Measurements from ENCODE around the gene ACOX2.

The ACOX2 gene

GRCh38 chr3:58490860-58491501, 46.0 kb downstream of the ACOX2 start:
- H3K27ac ChIP-seq (ENCODE audit: insufficient read depth, low read depth, low read length, poor library complexity, severe bottlenecking), result no peak overlapping the region
- H3K4me3 ChIP-seq (ENCODE audit: insufficient read depth, low read depth, low read length), result peak overlapping the region; percentile 2
- WGBS, 2 experiments, result 86 to 88% methylated on average over 19 of the region's 19 CpGs
- no peaks in the 10 kb centered on the region for H3K27me3 ChIP-seq (ENCODE audit: control insufficient read depth, insufficient read depth, low read length, poor library complexity, severe bottlenecking)
- no peaks in the 10 kb centered on the region for H3K36me3 ChIP-seq (ENCODE audit: control insufficient read depth, insufficient read depth, low read length)
- no peaks in the 10 kb centered on the region for H3K9me3 ChIP-seq (ENCODE audit: control insufficient read depth, low read length)
- peaks cover 26% of the 10 kb centered on the region for H3K4me1 ChIP-seq (ENCODE audit: control insufficient read depth, insufficient read depth, low read length)

- WGBS, 2 experiments, result 54 to 57% methylated on average over 2 of the region's 2 CpGs
- Histone ChIP-seq H3K36me3 (ENCODE audit: control insufficient read depth, insufficient read depth, low read length) (no peaks in the 10 kb centered on the region), H3K4me3 (ENCODE audit: insufficient read depth, low read depth, low read length) (no peak overlapping the region), H3K9me3 (ENCODE audit: control insufficient read depth, low read length) (no peaks in the 10 kb centered on the region), H3K27me3 (ENCODE audit: control insufficient read depth, insufficient read depth, low read length, poor library complexity, severe bottlenecking) (no peaks in the 10 kb centered on the region), H3K4me1 (ENCODE audit: control insufficient read depth, insufficient read depth, low read length) (peaks cover 9% of the 10 kb centered on the region), H3K27ac (ENCODE audit: insufficient read depth, low read depth, low read length, poor library complexity, severe bottlenecking) (no peak overlapping the region)
These were observed 48.0 kb downstream of the ACOX2 start for GRCh38 chr3:58488967-58489366.

GRCh38 chr3:58487140-58487886, 49.7 kb downstream of the ACOX2 start:
- Histone ChIP-seq H3K27ac (ENCODE audit: insufficient read depth, low read depth, low read length, poor library complexity, severe bottlenecking) (no peak overlapping the region), H3K4me3 (ENCODE audit: insufficient read depth, low read depth, low read length) (no peak overlapping the region), H3K9me3 (ENCODE audit: control insufficient read depth, low read length) (no peaks in the 10 kb centered on the region), H3K27me3 (ENCODE audit: control insufficient read depth, insufficient read depth, low read length, poor library complexity, severe bottlenecking) (no peaks in the 10 kb centered on the region), H3K4me1 (ENCODE audit: control insufficient read depth, insufficient read depth, low read length) (no peaks in the 10 kb centered on the region), H3K36me3 (ENCODE audit: control insufficient read depth, insufficient read depth, low read length) (no peaks in the 10 kb centered on the region)
- 91 to 92% methylated on average over 18 of the region's 18 CpGs for WGBS, 2 experiments

GRCh38 chr3:58485801-58486435, 51.1 kb downstream of the ACOX2 start:
- H3K9me3 ChIP-seq (ENCODE audit: control insufficient read depth, low read length), result no peaks in the 10 kb centered on the region
- 86 to 90% methylated on average over 6 of the region's 6 CpGs for WGBS, 2 experiments
- H3K36me3 ChIP-seq (ENCODE audit: control insufficient read depth, insufficient read depth, low read length), result no peaks in the 10 kb centered on the region
- H3K27ac ChIP-seq (ENCODE audit: insufficient read depth, low read depth, low read length, poor library complexity, severe bottlenecking), result no peak overlapping the region
- H3K4me3 ChIP-seq (ENCODE audit: insufficient read depth, low read depth, low read length), result no peak overlapping the region
- H3K27me3 ChIP-seq (ENCODE audit: control insufficient read depth, insufficient read depth, low read length, poor library complexity, severe bottlenecking), result no peaks in the 10 kb centered on the region
- no peaks in the 10 kb centered on the region for H3K4me1 ChIP-seq (ENCODE audit: control insufficient read depth, insufficient read depth, low read length)

GRCh38 chr3:58484722-58485069, 52.3 kb downstream of the ACOX2 start:
- Histone ChIP-seq H3K36me3 (ENCODE audit: control insufficient read depth, insufficient read depth, low read length) (no peaks in the 10 kb centered on the region), H3K4me1 (ENCODE audit: control insufficient read depth, insufficient read depth, low read length) (no peaks in the 10 kb centered on the region), H3K9me3 (ENCODE audit: control insufficient read depth, low read length) (no peaks in the 10 kb centered on the region), H3K4me3 (ENCODE audit: insufficient read depth, low read depth, low read length) (no peak overlapping the region), H3K27me3 (ENCODE audit: control insufficient read depth, insufficient read depth, low read length, poor library complexity, severe bottlenecking) (no peaks in the 10 kb centered on the region), H3K27ac (ENCODE audit: insufficient read depth, low read depth, low read length, poor library complexity, severe bottlenecking) (no peak overlapping the region)
- 78 to 80% methylated on average over 3 of the region's 3 CpGs for WGBS, 2 experiments

- WGBS, 2 experiments, result 82 to 86% methylated on average over 7 of the region's 7 CpGs
These were observed 52.8 kb downstream of the ACOX2 start for GRCh38 chr3:58484045-58484721.

DNA sequence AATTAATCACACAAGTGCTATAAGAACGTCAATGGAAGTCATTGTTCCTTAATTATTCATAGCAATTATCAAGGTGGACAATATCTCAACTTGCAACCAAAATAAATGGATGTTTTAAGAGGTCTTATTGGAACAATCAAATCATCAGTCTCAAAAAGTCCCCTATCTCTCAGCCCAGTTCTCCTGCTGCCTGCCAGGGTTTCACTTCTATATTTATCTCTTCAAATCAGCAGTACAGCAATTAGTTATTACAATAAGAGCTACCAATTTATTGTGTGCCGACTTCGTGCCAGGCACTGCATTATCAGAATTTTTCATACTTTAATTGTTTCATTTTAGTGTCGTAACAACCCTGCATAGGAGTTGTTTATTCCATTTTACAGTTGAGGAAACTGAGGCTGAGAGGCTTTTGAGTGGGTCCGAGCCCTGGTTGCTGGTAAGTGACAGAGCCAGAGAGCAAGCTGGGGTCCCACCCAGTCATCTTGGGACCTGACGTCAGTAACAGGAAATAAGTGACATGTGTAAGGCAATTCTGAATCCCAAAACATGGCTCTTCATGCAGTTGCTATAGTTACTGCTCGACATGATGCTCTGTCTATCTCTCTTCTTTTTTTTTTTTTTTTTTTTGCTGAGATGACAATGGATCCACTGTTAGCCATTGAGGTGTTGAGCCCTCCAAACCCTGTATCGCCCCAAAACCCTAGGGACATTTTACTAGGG, 53.9 kb downstream of the ACOX2 start:
- Histone ChIP-seq H3K27me3 (ENCODE audit: control insufficient read depth, insufficient read depth, low read length, poor library complexity, severe bottlenecking) (no peaks in the 10 kb centered on the region), H3K9me3 (ENCODE audit: control insufficient read depth, low read length) (no peaks in the 10 kb centered on the region), H3K4me1 (ENCODE audit: control insufficient read depth, insufficient read depth, low read length) (no peaks in the 10 kb centered on the region), H3K4me3 (ENCODE audit: insufficient read depth, low read depth, low read length) (no peak overlapping the region), H3K36me3 (ENCODE audit: control insufficient read depth, insufficient read depth, low read length) (no peaks in the 10 kb centered on the region), H3K27ac (ENCODE audit: insufficient read depth, low read depth, low read length, poor library complexity, severe bottlenecking) (no peak overlapping the region)
- WGBS, 2 experiments, result 91 to 95% methylated on average over 7 to 8 of the region's 8 CpGs

More at GRCh38 chr3:58484045-58484721, 52.8 kb downstream of the ACOX2 start:
- H3K4me1 ChIP-seq (ENCODE audit: control insufficient read depth, insufficient read depth, low read length), result no peaks in the 10 kb centered on the region
- no peak overlapping the region for H3K4me3 ChIP-seq (ENCODE audit: insufficient read depth, low read depth, low read length)
- no peak overlapping the region for H3K27ac ChIP-seq (ENCODE audit: insufficient read depth, low read depth, low read length, poor library complexity, severe bottlenecking)
- no peaks in the 10 kb centered on the region for H3K27me3 ChIP-seq (ENCODE audit: control insufficient read depth, insufficient read depth, low read length, poor library complexity, severe bottlenecking)
- H3K36me3 ChIP-seq (ENCODE audit: control insufficient read depth, insufficient read depth, low read length), result no peaks in the 10 kb centered on the region
- H3K9me3 ChIP-seq (ENCODE audit: control insufficient read depth, low read length), result no peaks in the 10 kb centered on the region

- no peaks in the 10 kb centered on the region for H3K36me3 ChIP-seq (ENCODE audit: control insufficient read depth, insufficient read depth, low read length)
- H3K27ac ChIP-seq (ENCODE audit: insufficient read depth, low read depth, low read length, poor library complexity, severe bottlenecking), result no peak overlapping the region
- H3K27me3 ChIP-seq (ENCODE audit: control insufficient read depth, insufficient read depth, low read length, poor library complexity, severe bottlenecking), result no peaks in the 10 kb centered on the region
- no peaks in the 10 kb centered on the region for H3K4me1 ChIP-seq (ENCODE audit: control insufficient read depth, insufficient read depth, low read length)
- 84 to 97% methylated on average over 1 to 2 of the region's 2 CpGs for WGBS, 2 experiments
- no peak overlapping the region for H3K4me3 ChIP-seq (ENCODE audit: insufficient read depth, low read depth, low read length)
- H3K9me3 ChIP-seq (ENCODE audit: control insufficient read depth, low read length), result no peaks in the 10 kb centered on the region
These were observed 56.7 kb downstream of the ACOX2 start for GRCh38 chr3:58480309-58480708.

DNA sequence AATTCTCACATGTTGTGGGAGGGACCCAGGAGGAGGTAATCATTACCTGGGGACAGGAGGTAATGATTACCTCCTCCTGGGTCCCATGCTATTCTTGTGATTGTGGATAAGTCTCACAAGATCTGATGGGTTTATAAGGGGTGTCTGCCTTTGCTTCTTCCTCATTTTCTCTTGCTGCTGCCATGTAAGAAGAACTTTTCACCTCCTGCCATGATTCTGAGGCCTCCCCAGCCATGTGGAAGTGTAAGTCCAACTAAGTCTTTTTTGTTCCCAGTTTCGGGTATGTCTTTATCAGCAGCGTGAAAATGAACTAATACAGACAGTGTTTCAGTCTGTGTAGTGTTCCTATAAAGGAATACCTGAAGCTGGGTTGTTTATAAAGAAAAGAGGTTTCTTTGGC, 58.2 kb downstream of the ACOX2 start:
- Histone ChIP-seq H3K36me3 (ENCODE audit: control insufficient read depth, insufficient read depth, low read length) (no peaks in the 10 kb centered on the region), H3K9me3 (ENCODE audit: control insufficient read depth, low read length) (no peaks in the 10 kb centered on the region), H3K4me1 (ENCODE audit: control insufficient read depth, insufficient read depth, low read length) (no peaks in the 10 kb centered on the region), H3K27ac (ENCODE audit: insufficient read depth, low read depth, low read length, poor library complexity, severe bottlenecking) (no peak overlapping the region), H3K27me3 (ENCODE audit: control insufficient read depth, insufficient read depth, low read length, poor library complexity, severe bottlenecking) (no peaks in the 10 kb centered on the region), H3K4me3 (ENCODE audit: insufficient read depth, low read depth, low read length) (no peak overlapping the region)
- WGBS, 2 experiments, result 93 to 94% methylated on average over 2 of the region's 2 CpGs

All from ectodermal cell (in vitro differentiated cells).